H1 (cell line): ENCODE measurements around the gene DLL3. TPM values are rescaled to one million over a fixed set of nuclear protein-coding genes. Genes with fewer than 3 reads are reported as not detected.

Experiments used
- ATF2 ChIP-seq: IDR thresholded peaks from 2 replicates; pipeline ENCODE4 v1.6.1; 2012; ENCODE audit warnings: low read length, inconsistent platforms
- CBX8 ChIP-seq: fragments of 300-800, 300-1000 bp; sonication (generic); IDR thresholded peaks from 2 replicates; pipeline ENCODE4 v1.7.1; 2016; ENCODE audit warnings: low read depth, low read length, borderline replicate concordance
- EGR1 ChIP-seq: IDR thresholded peaks from 2 replicates; pipeline ENCODE4 v1.6.1; 2011; ENCODE audit warnings: low read depth, low read length, borderline replicate concordance
- EP300 ChIP-seq, 2 experiments: IDR thresholded peaks; 1 replicate in 1 of 2; 2 replicates in 1 of 2; pipeline ENCODE4 v1.6.1; 2011 to 2012; ENCODE audit warnings: low read depth in 2 of 2, low read length in 2 of 2, mild to moderate bottlenecking in 2 of 2, borderline replicate concordance in 1 of 2, inconsistent platforms in 1 of 2, moderate library complexity in 1 of 2
- KDM1A ChIP-seq: fragments of 200-600, 300-600 bp; sonication (generic); IDR thresholded peaks from 2 replicates; pipeline ENCODE4 v1.7.1; 2016; ENCODE audit warnings: mild to moderate bottlenecking, low read length, borderline replicate concordance
- SP2 ChIP-seq: IDR thresholded peaks from 2 replicates; pipeline ENCODE4 v1.6.1; 2012; ENCODE audit warnings: mild to moderate bottlenecking, low read length, inconsistent platforms
- SP4 ChIP-seq: IDR thresholded peaks from 2 replicates; pipeline ENCODE4 v1.6.1; 2012; ENCODE audit warnings: low read length, inconsistent platforms
- polyA plus RNA-seq, 7 experiments: library from polyadenylated mRNA; depleted of rRNA in 3 of 7; stranded (reverse) in 5 of 7; unstranded in 2 of 7; fragments of >200 nt in 5 of 7; fragments of 200-250 nt in 2 of 7; gene quantifications; 1 replicate in 5 of 7; 2 replicates in 1 of 7; 4 replicates in 1 of 7; pipeline versions ENCODE4 v1.2.1 to v1.2.3, GENCODE V29; 2011 to 2013; ENCODE audit warnings: missing spikeins in 2 of 7, mixed read lengths in 2 of 7
- total RNA-seq: library from RNA; stranded (reverse); fragmentation: NEBNext Ultra II Directional; extraction: Animal tissue kit (Norgen Biotek cat#: 25700); gene quantifications from 2 replicates; pipeline ENCODE4 v1.2.1, GENCODE V29; 2021

Gene DLL3
- total and polyA plus RNA-seq, 2 of the 8 experiments (the other 6 are each of a cell fraction or from before 2014, with no cell fraction given) = 12.2 to 13.8 TPM

GRCh38 chr19:39479916-39480315 lies 18.8 kb upstream of the DLL3 start (continued):
- no peak for TF ChIP-seq ATF2
- no peak for TF ChIP-seq EGR1
- TF ChIP-seq KDM1A = no peak
- TF ChIP-seq SP4 = no peak
- no peak for TF ChIP-seq EP300 (IDR thresholded peaks at IDR 0.05; ENCODE audit: borderline replicate concordance in 1 of 2, low read depth in 2 of 2, low read length in 2 of 2)
- no peak for TF ChIP-seq SP2
- TF ChIP-seq CBX8 = no peak
